ENCODE measurements around the gene AUTS2.

- TF ChIP-seq CTCF (IDR thresholded peaks at IDR 0.05) (no peak), POLR2A (IDR thresholded peaks at IDR 0.05) (no peak)
Observed at GRCh38 chr7:69992938-69993337, 394.7 kb downstream of the AUTS2 start.
